OCI-LY3 (cell line): ENCODE measurements around the gene ACACA.

Source experiments
- H2AFZ ChIP-seq: fragments of 200-600, 300-600 bp; shearing (Covaris generic); 2 replicates; pipeline ENCODE4 v1.6.0; 2014; ENCODE audit warnings: antibody characterized with exemption, low read depth, low read length
- H3K27ac ChIP-seq: fragments of 200-600, 300-600 bp; sonication (generic); 2 replicates; pipeline ENCODE4 v1.5.1; 2014; ENCODE audit warnings: mild to moderate bottlenecking, low read length, moderate library complexity, mixed read lengths
- H3K27me3 ChIP-seq: fragments of 200-600, 300-600 bp; sonication (generic); 2 replicates; pipeline ENCODE4 v1.6.1; 2014; ENCODE audit warnings: low read depth, low read length, mixed read lengths
- H3K36me3 ChIP-seq: fragments of 200-600, 300-600 bp; sonication (generic); replicated peaks from 2 replicates; pipeline ENCODE3; 2014; ENCODE audit warnings: low read depth, low read length, mixed read lengths
- H3K4me1 ChIP-seq: fragments of 300-600, 200-600 bp; sonication (generic); 2 replicates; pipeline ENCODE4 v1.6.1; 2014; ENCODE audit warnings: low read length, mixed read lengths
- H3K4me2 ChIP-seq: fragments of 200-600, 300-600 bp; sonication (generic); 2 replicates; pipeline ENCODE4 v1.6.1; 2014; ENCODE audit warnings: low read length, mixed read lengths
- H3K4me3 ChIP-seq: fragments of 300-600, 200-600 bp; sonication (generic); 2 replicates; pipeline ENCODE4 v1.5.1; 2014; ENCODE audit warnings: antibody characterized with exemption, mild to moderate bottlenecking, low read length, moderate library complexity
- H3K79me2 ChIP-seq: fragments of 300-600, 200-600 bp; shearing (Covaris generic); 2 replicates; pipeline ENCODE4 v1.6.1; 2014; ENCODE audit warnings: mild to moderate bottlenecking, low read length, mixed read lengths
- H3K9ac ChIP-seq: fragments of 300-600, 200-600 bp; shearing (Covaris generic); 2 replicates; pipeline ENCODE4 v1.6.0; 2014; ENCODE audit warnings: mild to moderate bottlenecking, low read length, moderate library complexity
- H3K9me3 ChIP-seq: fragments of 200-600, 300-600 bp; shearing (Covaris generic); 2 replicates; pipeline ENCODE4 v1.6.1; 2014; ENCODE audit warnings: low read length, mixed read lengths; ENCODE audit not compliant: insufficient read depth
- H4K20me1 ChIP-seq: fragments of 200-600, 300-600 bp; sonication (generic); 2 replicates; pipeline ENCODE4 v1.6.1; 2016; ENCODE audit warnings: low read length, mixed read lengths; ENCODE audit not compliant: insufficient read depth
- EZH2phosphoT487 ChIP-seq: fragments of 200-600 bp; shearing (Covaris generic); IDR thresholded peaks from 2 replicates; pipeline ENCODE4 v1.6.1; 2018; ENCODE audit warnings: antibody characterized with exemption, mixed run types, low read depth
- TF ChIP-seq, protein P1 (sequence below): fragments of 200-600, 300-600 bp; sonication (generic); IDR thresholded peaks from 2 replicates; pipeline ENCODE4 v1.5.1; 2014; ENCODE audit warnings: antibody characterized with exemption, low read length, low read depth

The ACACA gene

DNA sequence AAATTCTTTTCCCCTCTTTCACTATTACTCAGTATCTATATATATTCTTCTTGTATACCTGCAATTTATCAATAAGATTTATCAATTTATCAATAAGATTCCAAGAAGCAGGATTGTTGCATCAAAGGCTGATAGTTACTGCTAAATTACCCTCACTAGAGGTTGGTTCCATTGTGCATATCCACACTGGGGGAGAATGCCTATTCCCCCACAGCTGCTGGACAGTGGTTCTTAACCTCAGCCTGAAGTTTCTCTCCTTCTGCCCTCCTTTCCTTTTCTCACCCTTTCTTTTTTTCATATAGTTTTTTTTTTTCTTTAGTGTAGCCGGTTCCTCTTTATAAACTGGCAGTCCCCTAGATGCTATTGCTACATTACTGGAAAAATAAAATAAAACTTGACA, 24.6 kb downstream of the ACACA start:
- no peak overlapping the region for H3K4me2 ChIP-seq
- H3K4me1 ChIP-seq = no peaks in the 10 kb centered on the region
- H2AFZ ChIP-seq = no peak overlapping the region
- no peak overlapping the region for H3K9ac ChIP-seq
- H3K27ac ChIP-seq = no peak overlapping the region
- no peaks in the 10 kb centered on the region for H3K36me3 ChIP-seq
- H3K4me3 ChIP-seq = no peak overlapping the region
- no peak for TF ChIP-seq EZH2phosphoT487
- TF ChIP-seq, protein P1, sequence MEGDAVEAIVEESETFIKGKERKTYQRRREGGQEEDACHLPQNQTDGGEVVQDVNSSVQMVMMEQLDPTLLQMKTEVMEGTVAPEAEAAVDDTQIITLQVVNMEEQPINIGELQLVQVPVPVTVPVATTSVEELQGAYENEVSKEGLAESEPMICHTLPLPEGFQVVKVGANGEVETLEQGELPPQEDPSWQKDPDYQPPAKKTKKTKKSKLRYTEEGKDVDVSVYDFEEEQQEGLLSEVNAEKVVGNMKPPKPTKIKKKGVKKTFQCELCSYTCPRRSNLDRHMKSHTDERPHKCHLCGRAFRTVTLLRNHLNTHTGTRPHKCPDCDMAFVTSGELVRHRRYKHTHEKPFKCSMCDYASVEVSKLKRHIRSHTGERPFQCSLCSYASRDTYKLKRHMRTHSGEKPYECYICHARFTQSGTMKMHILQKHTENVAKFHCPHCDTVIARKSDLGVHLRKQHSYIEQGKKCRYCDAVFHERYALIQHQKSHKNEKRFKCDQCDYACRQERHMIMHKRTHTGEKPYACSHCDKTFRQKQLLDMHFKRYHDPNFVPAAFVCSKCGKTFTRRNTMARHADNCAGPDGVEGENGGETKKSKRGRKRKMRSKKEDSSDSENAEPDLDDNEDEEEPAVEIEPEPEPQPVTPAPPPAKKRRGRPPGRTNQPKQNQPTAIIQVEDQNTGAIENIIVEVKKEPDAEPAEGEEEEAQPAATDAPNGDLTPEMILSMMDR = no peak
- peaks cover 5% of the 10 kb centered on the region; the same call in 1 of the 2 replicates for H3K27me3 ChIP-seq
- no peaks in the 10 kb centered on the region for H3K9me3 ChIP-seq
- H3K79me2 ChIP-seq = no peaks in the 10 kb centered on the region
- no peaks in the 10 kb centered on the region for H4K20me1 ChIP-seq

DNA sequence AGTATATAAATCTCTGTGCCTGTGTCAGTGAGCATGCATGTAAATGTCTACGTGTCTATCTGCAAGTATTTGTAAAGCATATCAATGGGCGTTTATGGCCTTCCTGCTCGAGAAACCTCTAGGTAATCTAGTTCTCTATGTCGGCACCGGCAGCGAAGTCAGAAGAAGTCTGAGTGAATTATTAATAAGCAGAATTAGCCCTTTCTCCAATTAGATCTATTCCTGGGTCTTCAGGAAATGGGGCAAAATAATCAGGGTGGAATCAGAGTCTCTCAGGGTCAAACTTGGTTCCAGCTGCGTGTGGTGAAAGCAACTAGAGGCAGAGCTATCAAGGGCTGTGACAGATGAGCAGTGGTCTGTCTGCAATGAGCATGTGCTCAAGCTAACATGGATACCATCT, 30.9 kb downstream of the ACACA start, which contains the start of gene C17orf78:
Gene C17orf78, plus strand, starts transcription at position 280 of the 400 bp plus-strand sequence. Its CDS starts 108 bp downstream, at position 388.
- H2AFZ ChIP-seq = no peak within 1 kb of the TSS
- H4K20me1 ChIP-seq = no peaks in the 10 kb centered on the region
- peaks cover 5% of the 10 kb centered on the region; the same call in 1 of the 2 replicates for H3K27me3 ChIP-seq
- no peak within 1 kb of the TSS for H3K4me3 ChIP-seq
- H3K27ac ChIP-seq = no peak within 1 kb of the TSS
- H3K9ac ChIP-seq = no peak within 1 kb of the TSS
- H3K4me2 ChIP-seq = no peak within 1 kb of the TSS
- H3K79me2 ChIP-seq = no peaks in the 10 kb centered on the region
- H3K36me3 ChIP-seq = no peaks in the 10 kb centered on the region
- no peaks in the 10 kb centered on the region for H3K9me3 ChIP-seq
- no peaks in the 10 kb centered on the region for H3K4me1 ChIP-seq
- TF ChIP-seq EZH2phosphoT487 = no peak
- TF ChIP-seq, protein P1 = no peak

DNA sequence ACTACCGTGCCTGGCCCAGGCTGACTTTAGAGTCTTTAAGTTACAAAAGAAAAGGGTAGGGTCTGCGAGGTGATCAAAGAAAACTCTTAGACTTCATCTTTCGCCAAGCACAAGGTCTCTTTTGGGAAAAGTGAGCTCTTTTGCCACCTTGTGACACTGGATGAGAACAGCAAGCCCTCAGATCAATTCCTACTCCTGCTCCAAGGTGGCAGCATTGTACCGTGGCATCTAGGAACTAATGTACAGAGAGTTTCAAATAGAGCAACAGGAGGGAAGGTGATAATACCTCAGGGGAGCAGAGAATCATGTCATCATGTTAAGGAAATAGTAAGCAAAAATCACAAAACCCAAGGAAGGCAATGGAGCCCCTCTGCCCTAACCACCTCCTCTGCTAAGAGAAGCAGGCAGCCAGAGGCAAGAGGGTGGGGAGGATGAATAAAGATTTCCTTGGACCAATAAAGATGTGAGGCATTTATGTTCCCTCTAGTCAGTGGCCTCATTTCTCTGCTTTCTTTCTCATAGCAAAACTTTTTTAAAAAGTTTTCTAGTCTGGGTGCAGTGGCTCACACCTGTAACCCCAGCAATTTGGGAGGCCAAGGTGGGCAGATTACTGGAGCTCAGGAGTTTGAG, 33.0 kb downstream of the ACACA start:
- no peaks in the 10 kb centered on the region for H4K20me1 ChIP-seq
- H3K4me2 ChIP-seq = peak overlapping the region; percentile 45; the same call in 1 of the 2 replicates
- peak overlapping the region; percentile 91 for H2AFZ ChIP-seq

DNA sequence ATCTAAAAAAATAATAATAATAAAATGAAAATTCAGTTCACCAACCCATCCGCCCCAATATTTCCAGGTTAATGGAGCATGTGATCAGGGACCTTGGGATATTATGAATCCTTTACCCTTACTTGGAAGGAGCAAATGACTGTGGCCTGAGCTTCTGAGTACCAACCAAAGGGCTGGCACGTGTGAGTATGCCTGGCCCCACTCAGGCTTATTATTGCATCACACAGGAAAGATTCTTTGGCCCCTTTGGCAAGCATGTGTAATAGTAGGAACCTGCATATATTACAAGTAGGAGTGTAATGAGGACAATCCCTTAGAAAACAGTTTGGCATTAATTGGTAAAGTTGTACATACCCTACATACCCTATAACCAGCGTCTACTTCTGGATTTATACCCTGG, 38.1 kb downstream of the ACACA start:
- Histone ChIP-seq H3K9me3 (no peaks in the 10 kb centered on the region), H3K9ac (no peak overlapping the region)

More for the DNA sequence above, 33.0 kb downstream of the ACACA start:
- Histone ChIP-seq H3K27ac (no peak overlapping the region), H3K36me3 (no peaks in the 10 kb centered on the region), H3K9me3 (no peaks in the 10 kb centered on the region), H3K9ac (no peak overlapping the region), H3K27me3 (peaks cover 5% of the 10 kb centered on the region; the same call in 1 of the 2 replicates), H3K79me2 (no peaks in the 10 kb centered on the region), H3K4me3 (no peak overlapping the region), H3K4me1 (no peaks in the 10 kb centered on the region)
- TF ChIP-seq EZH2phosphoT487 = no peak
- TF ChIP-seq, protein P1 = peak; percentile 99

More for the DNA sequence above, 38.1 kb downstream of the ACACA start:
- Histone ChIP-seq H3K4me1 (no peaks in the 10 kb centered on the region), H3K79me2 (no peaks in the 10 kb centered on the region), H3K27me3 (no peaks in the 10 kb centered on the region), H2AFZ (0 out of 2 replicates have a peak overlapping the region, but pooled peaks have one; percentile 33), H3K36me3 (no peaks in the 10 kb centered on the region), H4K20me1 (no peaks in the 10 kb centered on the region), H3K4me3 (no peak overlapping the region), H3K4me2 (no peak overlapping the region), H3K27ac (no peak overlapping the region)
- TF ChIP-seq, protein P1 = no peak
- no peak for TF ChIP-seq EZH2phosphoT487
